ENCODE measurements around the gene VPS37C.

VPS37C gene

GRCh38 chr11:61152816-61153592, 8.2 kb downstream of the VPS37C start:
- no peak for DNase-seq

- no peak for DNase-seq
These were observed 9.5 kb downstream of the VPS37C start for GRCh38 chr11:61151545-61152252.

- no peak for DNase-seq
These were observed 10.3 kb downstream of the VPS37C start for GRCh38 chr11:61150706-61151544.

GRCh38 chr11:61149624-61150615, 11.3 kb downstream of the VPS37C start:
- DNase-seq: no peak

GRCh38 chr11:61147791-61148620, 13.2 kb downstream of the VPS37C start:
- no peak for DNase-seq

- DNase-seq: no peak
These were observed 14.0 kb downstream of the VPS37C start for GRCh38 chr11:61147271-61147670.

GRCh38 chr11:61146416-61146815, 14.8 kb downstream of the VPS37C start:
- no peak for DNase-seq

GRCh38 chr11:61145228-61146005, 15.8 kb downstream of the VPS37C start:
- DNase-seq: no peak

GRCh38 chr11:61144511-61145179, 16.6 kb downstream of the VPS37C start:
- DNase-seq: no peak

- DNase-seq: no peak
These were observed 18.8 kb downstream of the VPS37C start for GRCh38 chr11:61142424-61142823.

GRCh38 chr11:61141601-61142028, 19.6 kb downstream of the VPS37C start:
- DNase-seq: no peak

GRCh38 chr11:61140416-61140815, 20.8 kb downstream of the VPS37C start:
- no peak for DNase-seq

- DNase-seq: no peak
These were observed 21.8 kb downstream of the VPS37C start for GRCh38 chr11:61139387-61139786.

GRCh38 chr11:61138935-61139334, 22.3 kb downstream of the VPS37C start:
- DNase-seq: no peak

- DNase-seq: no peak
These were observed 26.4 kb downstream of the VPS37C start for GRCh38 chr11:61134801-61135257.

- DNase-seq: no peak
These were observed 27.1 kb downstream of the VPS37C start for GRCh38 chr11:61133956-61134662.

GRCh38 chr11:61133145-61133544, 28.1 kb downstream of the VPS37C start:
- no peak for DNase-seq

- no peak for DNase-seq
These were observed 28.6 kb downstream of the VPS37C start for GRCh38 chr11:61132646-61133045.

GRCh38 chr11:61131998-61132555, 29.1 kb downstream of the VPS37C start:
- no peak for DNase-seq
